ENCODE results near the gene SVBP.

Gene SVBP

DNA sequence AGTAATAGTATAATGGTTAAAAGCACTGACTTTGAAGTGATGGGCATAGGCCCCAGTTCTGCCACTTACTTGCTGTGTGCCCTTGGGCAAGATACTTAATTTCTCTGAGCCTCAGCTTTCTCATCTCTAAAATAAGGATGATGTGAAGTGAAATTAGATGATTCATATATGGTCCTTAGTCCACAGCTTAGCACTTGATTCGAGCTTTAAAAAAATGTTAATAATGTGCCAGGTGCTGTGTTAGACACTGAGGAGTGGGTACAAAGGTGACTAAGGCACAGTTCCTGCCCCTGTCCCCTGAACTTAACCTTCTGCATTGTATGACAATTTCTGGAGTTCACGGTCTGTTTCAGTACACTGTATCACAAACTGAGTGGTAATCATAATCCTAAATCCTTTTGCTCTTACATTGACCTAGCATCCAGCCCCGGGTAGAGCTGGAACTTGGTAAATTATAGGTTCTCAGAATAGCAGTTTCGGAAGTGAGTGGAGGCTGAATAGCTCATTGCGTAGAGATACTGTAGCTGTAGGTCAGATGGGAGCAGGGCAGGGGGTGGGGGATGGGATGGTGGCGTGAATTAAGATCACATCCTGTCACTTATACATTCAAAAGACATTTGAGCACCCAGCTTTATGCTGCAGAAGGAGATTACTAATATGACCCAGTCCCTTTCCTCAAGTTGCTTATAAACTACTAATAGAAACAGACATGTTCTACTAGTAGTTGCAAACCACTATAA lies 30.7 kb upstream of the SVBP start:
- Histone ChIP-seq H3K27me3 (replicated peaks in 2 of 5; ENCODE audit: control insufficient read depth in 4 of 5, insufficient read depth in 5 of 5, low read length in 4 of 5) (no peaks in the 10 kb centered on the region), H3K4me1 (ENCODE audit: control extremely low read depth in 1 of 4, control insufficient read depth in 4 of 4, insufficient read depth in 4 of 4, low read length in 3 of 4) (peaks cover 8 to 22% (median 16%) of the 10 kb centered on the region in 4 experiments), H3K36me3 (ENCODE audit: control insufficient read depth in 4 of 4, insufficient read depth in 4 of 4, low read length in 3 of 4) (peaks cover 8 to 52% (median 35%) of the 10 kb centered on the region in 4 experiments), H3K27ac (ENCODE audit: insufficient read depth in 1 of 2, low read depth in 1 of 2, low read length in 2 of 2, poor library complexity in 1 of 2, severe bottlenecking in 2 of 2) (no peak overlapping the region), H3K4me3 (ENCODE audit: control insufficient read depth in 1 of 7, extremely low read depth in 1 of 7, insufficient read depth in 4 of 7, low read depth in 2 of 7, low read length in 6 of 7) (peak overlapping the region in 4 of 7 experiments; percentile 78 to 91 (median 84)), H3K9me3 (ENCODE audit: control extremely low read depth in 1 of 5, control insufficient read depth in 4 of 5, insufficient read depth in 2 of 5, low read depth in 1 of 5, low read length in 4 of 5) (peaks cover 0 to 18% (median 6%) of the 10 kb centered on the region in 5 experiments)
- CTCF ChIA-PET, result interaction anchor here (0.6 to 1.3 kb wide), 5 partner anchors 14 to 1153 kb away, joined by 3 to 5 read pairs (median 3); no protein-coding TSS in a partner anchor
- no CpG with 5 or more reads among the region's 6 CpGs for WGBS (ENCODE audit: insufficient coverage)
- POLR2A ChIA-PET, result interaction anchor here (0.6 kb wide), 2 partner anchors 192 to 216 kb away, joined by 3 read pairs; no protein-coding TSS in a partner anchor
- no peak for DNase-seq

DNA sequence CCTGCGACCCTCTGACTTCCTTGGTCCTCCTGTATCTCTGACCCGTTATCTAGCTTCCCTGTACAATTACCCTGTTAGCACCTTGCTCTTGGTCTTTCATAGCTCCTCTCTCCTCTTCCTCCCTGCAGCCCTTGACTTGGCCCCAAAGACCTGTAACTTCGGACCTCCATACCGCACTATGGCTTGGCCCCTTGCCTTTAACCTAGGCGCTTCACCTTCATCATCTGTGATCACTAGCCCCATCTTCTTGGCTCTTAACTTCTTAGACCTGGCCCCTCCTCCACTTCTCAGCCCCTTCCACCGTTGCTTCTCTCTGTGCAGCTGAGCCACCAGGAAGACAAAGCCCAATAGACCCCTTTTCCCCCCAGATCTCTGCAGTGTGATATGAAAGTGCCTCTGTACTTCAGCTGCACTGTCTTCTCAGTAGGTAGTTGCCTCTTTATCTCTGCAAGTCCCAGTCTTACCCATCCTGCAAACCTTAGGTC lies 30.0 kb upstream of the SVBP start:
- H3K36me3 ChIP-seq (ENCODE audit: control insufficient read depth in 4 of 4, insufficient read depth in 4 of 4, low read length in 3 of 4), result peaks cover 7 to 53% (median 37%) of the 10 kb centered on the region in 4 experiments
- peak overlapping the region; percentile 7 to 83 for H3K27ac ChIP-seq (ENCODE audit: insufficient read depth in 1 of 2, low read depth in 1 of 2, low read length in 2 of 2, poor library complexity in 1 of 2, severe bottlenecking in 2 of 2)
- peak overlapping the region; percentile 74 to 91 (median 85) for H3K4me3 ChIP-seq (ENCODE audit: control insufficient read depth in 1 of 7, extremely low read depth in 1 of 7, insufficient read depth in 4 of 7, low read depth in 2 of 7, low read length in 6 of 7)
- H3K27me3 ChIP-seq (replicated peaks in 2 of 5; ENCODE audit: control insufficient read depth in 4 of 5, insufficient read depth in 5 of 5, low read length in 4 of 5), result no peaks in the 10 kb centered on the region
- POLR2A ChIA-PET, result interaction anchor here (0.6 to 0.7 kb wide), 2 partner anchors 80 to 192 kb away, joined by 3 read pairs; partner anchors contain the start of genes C1orf50 and P3H1
- peak in 1 of 3 donors; percentile 12 for DNase-seq
- H3K4me1 ChIP-seq (ENCODE audit: control extremely low read depth in 1 of 4, control insufficient read depth in 4 of 4, insufficient read depth in 4 of 4, low read length in 3 of 4), result peaks cover 8 to 22% (median 16%) of the 10 kb centered on the region in 4 experiments
- 9% methylated on average over 6 of the region's 6 CpGs for WGBS (ENCODE audit: insufficient coverage)
- CTCF ChIA-PET, result interaction anchor here (0.6 to 2.7 kb wide), 8 partner anchors 11 to 1153 kb away, joined by 3 to 8 read pairs (median 4); no protein-coding TSS in a partner anchor
- peaks cover 0 to 16% (median 6%) of the 10 kb centered on the region in 5 experiments for H3K9me3 ChIP-seq (ENCODE audit: control extremely low read depth in 1 of 5, control insufficient read depth in 4 of 5, insufficient read depth in 2 of 5, low read depth in 1 of 5, low read length in 4 of 5)

DNA sequence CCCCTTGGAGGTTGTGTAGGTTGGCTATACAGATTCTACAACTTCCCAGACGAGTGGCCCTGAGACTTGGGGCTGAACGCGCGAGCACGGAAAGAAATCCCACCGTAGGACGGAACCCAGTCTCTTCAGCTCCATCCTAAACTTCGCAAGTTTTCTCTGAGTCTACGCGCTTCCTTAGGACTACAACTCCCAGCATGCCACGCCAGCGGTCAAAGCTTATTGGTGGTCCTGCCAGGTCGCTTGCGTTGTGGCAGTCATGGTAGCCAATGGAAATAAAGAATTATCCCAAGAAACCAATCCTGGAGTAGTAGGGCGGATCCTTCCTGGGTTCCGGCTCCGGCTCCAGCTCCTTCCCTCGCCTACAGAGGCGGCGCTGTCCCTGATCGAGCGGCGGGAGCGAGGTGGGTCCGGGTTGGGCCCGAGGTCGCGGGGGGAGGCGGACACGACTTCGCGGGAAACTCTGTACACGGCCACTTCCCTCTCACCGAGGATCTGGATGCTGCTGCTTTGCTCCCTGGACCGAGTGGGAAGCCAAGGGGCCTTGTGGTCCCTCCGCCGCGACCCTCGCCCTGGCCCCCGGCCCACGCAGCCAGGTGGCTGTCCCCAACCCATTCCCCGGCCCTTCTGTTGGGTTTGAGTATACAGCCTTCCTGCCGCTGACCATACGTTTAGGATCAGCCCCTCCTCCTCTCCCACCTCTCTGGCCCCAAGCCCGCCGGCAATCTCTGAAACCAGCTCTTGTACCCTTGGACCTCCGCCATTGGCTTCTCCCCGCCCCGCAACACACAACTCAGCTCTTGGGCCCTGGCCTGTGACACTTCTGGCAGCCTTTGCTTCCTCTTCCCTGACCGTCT lies 29.3 kb upstream of the SVBP start, which contains the start of gene ZNF691:
ZNF691 (plus strand) TSS at position 357 of the 854 bp plus-strand sequence. CDS start 3,046 bp downstream, outside the sequence.
- POLR2A ChIA-PET, result interaction anchor here (0.7 to 1.0 kb wide), 2 partner anchors 30 to 79 kb away, joined by 3 read pairs; partner anchors contain the start of genes C1orf50, ERMAP, P3H1 and SVBP

DNA sequence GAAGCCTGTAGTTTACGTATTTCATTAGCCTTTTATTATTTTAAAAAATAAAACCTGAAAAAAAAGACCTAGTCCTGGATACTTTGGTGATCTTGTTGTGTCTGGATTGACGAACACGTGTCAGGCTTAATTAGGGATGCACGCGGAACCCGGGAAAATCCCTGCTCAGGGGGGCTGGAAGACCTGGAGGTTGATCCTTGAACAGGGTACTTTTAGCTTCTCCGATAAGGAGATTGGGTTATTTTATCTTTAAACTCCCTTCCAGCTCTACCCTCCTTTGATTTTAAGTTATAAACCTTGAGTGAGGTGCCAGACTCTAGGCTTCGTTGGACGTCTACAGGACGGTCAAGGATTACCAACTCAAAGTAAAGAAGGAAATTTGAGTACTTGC lies 28.7 kb upstream of the SVBP start:
- H3K27ac ChIP-seq (ENCODE audit: insufficient read depth in 1 of 2, low read depth in 1 of 2, low read length in 2 of 2, poor library complexity in 1 of 2, severe bottlenecking in 2 of 2), result peak overlapping the region in 1 of 2 experiments; percentile 83
- H3K36me3 ChIP-seq (ENCODE audit: control insufficient read depth in 4 of 4, insufficient read depth in 4 of 4, low read length in 3 of 4), result peaks cover 7 to 48% (median 30%) of the 10 kb centered on the region in 4 experiments
- POLR2A ChIA-PET, result interaction anchor here (1.0 kb wide), 1 partner anchor 29 kb away, joined by 3 read pairs; the partner anchor contains the start of genes ERMAP and SVBP
- no peak for DNase-seq
- WGBS (ENCODE audit: insufficient coverage), result 2% methylated on average over 7 of the region's 10 CpGs
- no peaks in the 10 kb centered on the region for H3K27me3 ChIP-seq (replicated peaks in 2 of 5; ENCODE audit: control insufficient read depth in 4 of 5, insufficient read depth in 5 of 5, low read length in 4 of 5)
- peaks cover 0 to 3% (median 0%) of the 10 kb centered on the region in 5 experiments for H3K9me3 ChIP-seq (ENCODE audit: control extremely low read depth in 1 of 5, control insufficient read depth in 4 of 5, insufficient read depth in 2 of 5, low read depth in 1 of 5, low read length in 4 of 5)
- peak overlapping the region; percentile 74 to 91 (median 85) for H3K4me3 ChIP-seq (ENCODE audit: control insufficient read depth in 1 of 7, extremely low read depth in 1 of 7, insufficient read depth in 4 of 7, low read depth in 2 of 7, low read length in 6 of 7)
- CTCF ChIA-PET, result interaction anchor here (0.7 to 2.7 kb wide), 11 partner anchors 8 to 228 kb away, joined by 3 to 8 read pairs (median 3); partner anchors contain the start of genes C1orf50 and P3H1
- peaks cover 8 to 22% (median 16%) of the 10 kb centered on the region in 4 experiments for H3K4me1 ChIP-seq (ENCODE audit: control extremely low read depth in 1 of 4, control insufficient read depth in 4 of 4, insufficient read depth in 4 of 4, low read length in 3 of 4)

More for the DNA sequence above, 29.3 kb upstream of the SVBP start, which contains the start of gene ZNF691:
- CTCF ChIA-PET, result interaction anchor here (0.7 to 2.7 kb wide), 11 partner anchors 8 to 227 kb away, joined by 3 to 8 read pairs (median 4); partner anchors contain the start of genes C1orf50 and P3H1
- no peaks in the 10 kb centered on the region for H3K27me3 ChIP-seq (replicated peaks in 2 of 5; ENCODE audit: control insufficient read depth in 4 of 5, insufficient read depth in 5 of 5, low read length in 4 of 5)
- peak; percentile 95 to 97 (median 97) for DNase-seq
- WGBS (ENCODE audit: insufficient coverage), result 0% methylated on average over 47 of the region's 50 CpGs
- peaks cover 0 to 10% (median 3%) of the 10 kb centered on the region in 5 experiments for H3K9me3 ChIP-seq (ENCODE audit: control extremely low read depth in 1 of 5, control insufficient read depth in 4 of 5, insufficient read depth in 2 of 5, low read depth in 1 of 5, low read length in 4 of 5)
- peaks cover 8 to 53% (median 34%) of the 10 kb centered on the region in 4 experiments for H3K36me3 ChIP-seq (ENCODE audit: control insufficient read depth in 4 of 4, insufficient read depth in 4 of 4, low read length in 3 of 4)
- H3K4me3 ChIP-seq (ENCODE audit: control insufficient read depth in 1 of 7, extremely low read depth in 1 of 7, insufficient read depth in 4 of 7, low read depth in 2 of 7, low read length in 6 of 7), result peak within 1 kb of the TSS; percentile 74 to 91 (median 85)
- H3K4me1 ChIP-seq (ENCODE audit: control extremely low read depth in 1 of 4, control insufficient read depth in 4 of 4, insufficient read depth in 4 of 4, low read length in 3 of 4), result peaks cover 8 to 22% (median 16%) of the 10 kb centered on the region in 4 experiments
- H3K27ac ChIP-seq (ENCODE audit: insufficient read depth in 1 of 2, low read depth in 1 of 2, low read length in 2 of 2, poor library complexity in 1 of 2, severe bottlenecking in 2 of 2), result peak within 1 kb of the TSS; percentile 7 to 83

DNA sequence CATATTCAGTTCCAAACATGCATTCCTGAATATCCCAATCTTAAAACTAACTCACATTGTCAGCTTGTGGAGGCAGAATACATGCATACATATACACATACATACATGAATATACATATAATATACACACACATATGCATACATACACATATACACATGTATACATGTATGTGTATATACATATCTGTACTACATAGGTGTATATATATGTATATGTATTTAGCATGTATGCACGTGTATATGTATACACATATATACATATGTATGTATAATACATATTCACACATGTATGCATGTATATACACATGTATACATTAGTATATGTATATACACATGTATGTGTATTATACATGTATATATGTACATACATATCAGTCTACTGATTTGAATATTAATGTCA lies 28.0 kb upstream of the SVBP start:
- CTCF ChIA-PET, result interaction anchor here (0.5 to 2.7 kb wide), 6 partner anchors 9 to 228 kb away, joined by 3 to 7 read pairs (median 3); no protein-coding TSS in a partner anchor
- no CpG with 5 or more reads among the region's 1 CpG for WGBS (ENCODE audit: insufficient coverage)
- no peak overlapping the region for H3K27ac ChIP-seq (ENCODE audit: insufficient read depth in 1 of 2, low read depth in 1 of 2, low read length in 2 of 2, poor library complexity in 1 of 2, severe bottlenecking in 2 of 2)
- peaks cover 4 to 41% (median 24%) of the 10 kb centered on the region in 4 experiments for H3K36me3 ChIP-seq (ENCODE audit: control insufficient read depth in 4 of 4, insufficient read depth in 4 of 4, low read length in 3 of 4)
- POLR2A ChIA-PET, result no interaction called here
- no peaks in the 10 kb centered on the region for H3K9me3 ChIP-seq (ENCODE audit: control extremely low read depth in 1 of 5, control insufficient read depth in 4 of 5, insufficient read depth in 2 of 5, low read depth in 1 of 5, low read length in 4 of 5)
- H3K4me3 ChIP-seq (ENCODE audit: control insufficient read depth in 1 of 7, extremely low read depth in 1 of 7, insufficient read depth in 4 of 7, low read depth in 2 of 7, low read length in 6 of 7), result no peak overlapping the region
- DNase-seq, result no peak
- peaks cover 8 to 22% (median 16%) of the 10 kb centered on the region in 4 experiments for H3K4me1 ChIP-seq (ENCODE audit: control extremely low read depth in 1 of 4, control insufficient read depth in 4 of 4, insufficient read depth in 4 of 4, low read length in 3 of 4)
- no peaks in the 10 kb centered on the region for H3K27me3 ChIP-seq (replicated peaks in 2 of 5; ENCODE audit: control insufficient read depth in 4 of 5, insufficient read depth in 5 of 5, low read length in 4 of 5)

DNA sequence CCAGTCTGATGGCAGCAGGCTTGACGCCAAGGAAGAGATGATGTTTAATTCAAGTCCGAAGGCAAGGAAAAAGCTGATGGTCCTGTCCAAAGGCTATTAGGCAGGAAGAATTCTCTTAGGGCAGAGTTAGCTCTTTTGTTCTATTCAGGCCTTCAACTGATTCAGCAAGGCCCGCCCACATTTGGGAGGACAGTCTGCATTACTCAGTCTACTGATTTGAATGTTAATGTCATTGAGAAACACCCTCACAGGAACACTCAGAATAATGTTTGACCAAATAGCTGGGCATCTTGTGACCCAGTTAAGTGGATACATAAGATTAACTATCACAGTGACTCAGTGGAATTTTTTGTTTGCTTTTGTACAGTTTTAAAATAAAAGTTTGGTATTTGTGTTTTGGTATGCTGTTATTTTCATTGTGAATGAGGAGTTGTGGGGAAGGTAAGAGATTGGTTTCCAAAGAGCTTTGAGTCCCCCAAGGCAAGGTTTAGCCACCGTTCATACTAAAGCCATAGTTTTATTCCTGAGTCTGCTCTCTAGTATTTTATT lies 27.5 kb upstream of the SVBP start:
- no peaks in the 10 kb centered on the region for H3K27me3 ChIP-seq (replicated peaks in 2 of 5; ENCODE audit: control insufficient read depth in 4 of 5, insufficient read depth in 5 of 5, low read length in 4 of 5)
- H3K4me3 ChIP-seq (ENCODE audit: control insufficient read depth in 1 of 7, extremely low read depth in 1 of 7, insufficient read depth in 4 of 7, low read depth in 2 of 7, low read length in 6 of 7), result no peak overlapping the region
- H3K27ac ChIP-seq (ENCODE audit: insufficient read depth in 1 of 2, low read depth in 1 of 2, low read length in 2 of 2, poor library complexity in 1 of 2, severe bottlenecking in 2 of 2), result no peak overlapping the region
- DNase-seq, result no peak
- H3K4me1 ChIP-seq (ENCODE audit: control extremely low read depth in 1 of 4, control insufficient read depth in 4 of 4, insufficient read depth in 4 of 4, low read length in 3 of 4), result peaks cover 8 to 22% (median 16%) of the 10 kb centered on the region in 4 experiments
- 100% methylated on average over 2 of the region's 4 CpGs for WGBS (ENCODE audit: insufficient coverage)
- peaks cover 4 to 37% (median 21%) of the 10 kb centered on the region in 4 experiments for H3K36me3 ChIP-seq (ENCODE audit: control insufficient read depth in 4 of 4, insufficient read depth in 4 of 4, low read length in 3 of 4)
- ChIA-PET CTCF (interaction anchor here (0.5 to 2.7 kb wide), 5 partner anchors 20 to 229 kb away, joined by 3 to 7 read pairs (median 3); no protein-coding TSS in a partner anchor), POLR2A (no interaction called here)
- no peaks in the 10 kb centered on the region for H3K9me3 ChIP-seq (ENCODE audit: control extremely low read depth in 1 of 5, control insufficient read depth in 4 of 5, insufficient read depth in 2 of 5, low read depth in 1 of 5, low read length in 4 of 5)
